T-helper 9 cell (primary cell): Measurements from ENCODE around the gene PER2.
"Not testable (repeated sequence)": the region's sequence is repeated elsewhere in the genome, so short reads cannot be mapped to it uniquely, and the experiment has no call there.

Source experiments
- DNase-seq: peaks from one replicate; pipeline ENCODE4 v3.0.0-alpha.2; 2020
- total RNA-seq, 2 donors: gene quantifications; one replicate each; lab custom pipeline; 2026; lab: John Stamatoyannopoulos, UW

Gene PER2
- total RNA-seq: 24.2 to 67.8 reads per million in 2 donors

- peak; percentile 15 for DNase-seq
These were observed at the start of gene PER2 for GRCh38 chr2:238287737-238288649. Gene PER2 (minus strand): TSS chr2:238288610. CDS start chr2:238277936, 10,674 bp downstream.

- no peak for DNase-seq
These were observed 49.4 kb upstream of the PER2 start for GRCh38 chr2:238337846-238338245.

GRCh38 chr2:238336793-238337444 is 48.5 kb upstream of the PER2 start:
- no peak for DNase-seq

GRCh38 chr2:238336151-238336550 is 47.7 kb upstream of the PER2 start:
- DNase-seq: no peak

GRCh38 chr2:238335591-238335990 is 47.2 kb upstream of the PER2 start:
- not testable (repeated sequence) for DNase-seq

- DNase-seq: no peak
These were observed 46.5 kb upstream of the PER2 start for GRCh38 chr2:238334885-238335284.

- no peak for DNase-seq
These were observed 43.5 kb upstream of the PER2 start for GRCh38 chr2:238331916-238332315.

- DNase-seq: no peak
These were observed 42.0 kb upstream of the PER2 start for GRCh38 chr2:238330391-238330790.

GRCh38 chr2:238327751-238328150 is 39.3 kb upstream of the PER2 start:
- DNase-seq: no peak

- no peak for DNase-seq
These were observed 38.5 kb upstream of the PER2 start for GRCh38 chr2:238326801-238327365.

GRCh38 chr2:238325694-238326093 is 37.3 kb upstream of the PER2 start:
- DNase-seq: no peak

GRCh38 chr2:238324248-238324647 is 35.8 kb upstream of the PER2 start:
- DNase-seq: not testable (repeated sequence)

GRCh38 chr2:238322001-238322411 is 33.6 kb upstream of the PER2 start:
- no peak for DNase-seq

GRCh38 chr2:238321467-238321866 is 33.1 kb upstream of the PER2 start:
- DNase-seq: no peak

GRCh38 chr2:238320648-238321281 is 32.4 kb upstream of the PER2 start:
- DNase-seq: no peak

GRCh38 chr2:238320246-238320647 is 31.8 kb upstream of the PER2 start, which contains the start of gene TRAF3IP1:
Gene TRAF3IP1 (plus strand): TSS chr2:238320518. CDS start chr2:238320663, 145 bp downstream.
- peak; percentile 83 for DNase-seq

GRCh38 chr2:238315031-238315595 is 26.7 kb upstream of the PER2 start:
- DNase-seq: no peak

- DNase-seq: no peak
These were observed 26.2 kb upstream of the PER2 start for GRCh38 chr2:238314576-238314975.

- no peak for DNase-seq
These were observed 25.6 kb upstream of the PER2 start for GRCh38 chr2:238313991-238314350.

GRCh38 chr2:238313289-238313990 is 25.0 kb upstream of the PER2 start:
- DNase-seq: no peak

- DNase-seq: not testable (repeated sequence)
These were observed 22.3 kb upstream of the PER2 start for GRCh38 chr2:238310721-238311120.

- DNase-seq: no peak
These were observed 19.8 kb upstream of the PER2 start for GRCh38 chr2:238308177-238308576.
